IPS-18c (cell line): ENCODE results near the gene ZNF280C.
"Not testable (repeated sequence)": the region's sequence is repeated elsewhere in the genome, so short reads cannot be mapped to it uniquely, and the experiment has no call there.

Source experiments
- H3K4me3 ChIP-seq: 2 replicates; pipeline ENCODE4 v1.7.0; 2013; ENCODE audit warnings: low read depth, mild to moderate bottlenecking, low read length, moderate library complexity; ENCODE audit not compliant: insufficient read depth
- H3K9me3 ChIP-seq: one replicate; pipeline ENCODE4 v1.6.1; 2013; ENCODE audit warnings: mild to moderate bottlenecking, low read length, moderate library complexity; ENCODE audit not compliant: control insufficient read depth, insufficient read depth

ZNF280C gene

GRCh38 chrX:130268449-130269170, at the start of gene ZNF280C:
Gene ZNF280C, minus strand, starts transcription at chrX:130268899. Its CDS starts 8,450 bp downstream, at chrX:130260449.
- Histone ChIP-seq H3K4me3 (peak within 1 kb of the TSS; percentile 64), H3K9me3 (peaks cover 8% of the 10 kb centered on the region)

DNA sequence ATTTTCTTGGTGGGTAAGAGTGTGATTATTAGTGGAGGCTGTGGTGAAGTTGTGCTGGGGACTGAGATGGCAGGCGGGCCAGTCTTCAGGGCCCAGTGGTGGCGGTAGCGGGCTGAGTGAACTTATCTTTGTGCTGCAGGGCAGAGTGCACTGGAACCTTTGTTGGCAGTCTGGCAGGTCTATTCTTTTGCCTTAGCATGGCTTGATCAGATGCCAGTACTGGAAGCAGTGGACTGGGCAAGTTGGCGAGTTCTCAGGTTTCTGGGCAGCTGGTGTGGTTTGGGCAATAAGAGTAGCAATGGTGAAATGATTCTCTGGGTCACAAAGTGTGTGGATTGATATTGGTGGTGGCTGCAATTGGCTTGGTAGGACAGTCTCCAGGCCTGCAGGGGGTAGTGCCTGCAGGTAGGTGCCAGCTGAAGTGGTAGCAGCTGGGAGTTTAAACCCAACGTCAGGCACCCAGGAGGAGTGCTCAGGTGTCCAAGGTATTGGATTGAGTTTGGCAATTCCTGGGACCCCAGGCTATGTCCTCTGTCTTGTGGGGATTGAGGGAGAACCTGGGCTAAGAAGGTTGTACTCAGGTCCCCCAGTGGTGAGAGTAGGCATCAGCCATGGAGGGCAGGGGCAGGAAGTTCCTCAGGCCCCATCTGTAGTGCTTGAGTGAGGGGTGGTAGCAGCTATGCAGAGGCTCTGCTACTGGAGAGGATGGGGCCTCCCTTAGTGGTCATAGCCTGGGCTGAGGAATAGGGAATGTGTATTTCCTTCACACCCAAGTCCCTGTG, 36.1 kb upstream of the ZNF280C start:
- no peak overlapping the region for H3K4me3 ChIP-seq
- no peaks in the 10 kb centered on the region for H3K9me3 ChIP-seq

GRCh38 chrX:130301977-130302376, 33.3 kb upstream of the ZNF280C start:
- Histone ChIP-seq H3K9me3 (peaks cover 5% of the 10 kb centered on the region), H3K4me3 (no peak overlapping the region)

GRCh38 chrX:130301405-130301804, 32.7 kb upstream of the ZNF280C start:
- peaks cover 5% of the 10 kb centered on the region for H3K9me3 ChIP-seq
- no peak overlapping the region for H3K4me3 ChIP-seq

- no peak overlapping the region for H3K4me3 ChIP-seq
- peaks cover 5% of the 10 kb centered on the region for H3K9me3 ChIP-seq
These were observed 31.2 kb upstream of the ZNF280C start for GRCh38 chrX:130300010-130300282.

DNA sequence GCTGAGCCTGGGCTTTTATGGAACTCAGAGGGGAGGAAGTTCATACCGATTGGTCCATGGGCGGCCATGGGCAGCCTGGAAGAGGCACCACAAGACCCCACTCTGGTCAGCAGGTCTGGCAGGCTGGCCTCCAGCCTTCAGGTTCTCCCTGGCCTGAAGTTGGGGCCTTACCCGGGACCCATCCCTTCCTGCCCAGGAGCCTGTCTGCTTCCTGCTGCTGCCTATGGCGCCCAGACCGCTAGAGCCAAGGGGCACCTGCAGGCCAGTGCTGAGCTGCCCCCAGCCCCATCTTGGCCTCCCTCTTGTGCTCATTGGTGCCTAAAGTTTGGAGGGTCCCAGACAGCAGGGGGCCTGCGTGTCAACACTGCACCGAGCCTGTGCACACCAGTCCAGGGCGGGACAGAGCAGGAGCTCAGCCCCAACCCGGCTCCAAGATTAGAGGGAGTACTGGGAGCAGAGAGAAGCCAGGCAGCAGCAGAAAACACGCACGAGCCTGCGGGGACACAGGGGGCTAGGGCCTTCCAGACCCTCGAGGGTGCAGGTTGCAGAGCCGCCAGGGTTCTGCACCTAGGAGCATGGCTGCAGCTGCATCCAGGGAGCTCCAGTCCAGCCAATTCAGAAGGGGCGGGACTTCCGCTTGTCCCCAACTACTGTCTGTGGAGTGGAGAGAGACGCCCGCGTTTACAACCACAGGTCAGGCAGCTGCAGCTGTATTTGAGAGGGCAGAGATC, 30.7 kb upstream of the ZNF280C start:
- peaks cover 5% of the 10 kb centered on the region for H3K9me3 ChIP-seq
- no peak overlapping the region; the same call in 1 of the 2 replicates for H3K4me3 ChIP-seq

DNA sequence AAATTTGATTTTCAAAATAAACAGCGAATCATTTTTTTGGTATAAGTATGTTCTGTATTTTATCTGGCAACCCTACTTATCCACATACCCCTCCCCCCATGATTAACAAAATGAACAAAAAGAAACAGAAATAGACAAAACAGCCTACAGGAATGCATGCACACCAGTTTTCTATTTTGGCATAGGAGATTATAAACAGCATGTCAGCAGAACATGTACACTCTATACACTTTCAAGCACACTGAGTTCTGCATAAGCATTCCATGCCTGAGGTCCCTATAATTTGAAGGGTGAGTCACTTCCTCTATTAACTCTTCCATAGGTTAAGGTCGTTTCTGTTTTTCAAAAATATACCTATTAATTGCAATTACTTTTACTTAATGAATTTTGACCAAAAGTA, 28.0 kb upstream of the ZNF280C start:
- H3K4me3 ChIP-seq = no peak overlapping the region
- peaks cover 5% of the 10 kb centered on the region for H3K9me3 ChIP-seq

GRCh38 chrX:130296297-130296678, 27.6 kb upstream of the ZNF280C start:
- no peak overlapping the region for H3K4me3 ChIP-seq
- H3K9me3 ChIP-seq = peaks cover 5% of the 10 kb centered on the region

DNA sequence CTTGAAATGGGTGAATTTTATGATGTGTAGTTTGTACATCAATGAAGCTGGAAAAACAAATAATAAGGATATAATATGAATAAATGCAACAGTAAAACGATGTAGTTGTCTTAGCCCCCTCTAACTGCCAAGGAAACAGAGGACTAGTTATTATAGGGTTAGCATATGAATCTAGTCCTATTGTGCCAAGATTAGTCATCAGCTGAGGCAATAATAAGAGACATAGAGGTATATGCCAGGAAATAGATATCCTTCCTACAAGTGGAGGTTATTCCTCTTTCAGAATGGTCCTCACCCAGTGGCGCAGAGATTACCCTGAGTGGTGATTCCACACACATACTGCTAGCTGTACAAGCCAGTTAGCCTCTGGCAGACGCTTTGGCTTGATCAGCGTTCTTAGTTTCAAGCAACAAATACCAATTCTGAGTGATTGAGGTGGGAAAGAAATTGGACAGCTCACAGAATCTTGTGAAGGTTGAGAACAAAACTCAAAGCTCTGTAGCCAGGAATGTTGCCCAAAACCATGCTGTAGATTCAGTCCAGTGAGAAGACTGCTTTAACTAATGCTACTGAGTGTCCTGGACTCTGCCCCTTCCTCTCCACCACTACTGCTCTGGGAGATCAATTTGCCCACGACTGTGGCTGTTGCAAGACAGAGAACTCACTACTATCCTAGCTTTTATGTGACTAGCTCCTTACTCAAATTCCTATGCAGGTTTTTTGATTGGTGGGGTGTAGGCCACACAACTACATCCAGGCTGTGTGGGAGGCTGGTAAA, 27.0 kb upstream of the ZNF280C start:
- Histone ChIP-seq H3K9me3 (peaks cover 5% of the 10 kb centered on the region), H3K4me3 (no peak overlapping the region)

DNA sequence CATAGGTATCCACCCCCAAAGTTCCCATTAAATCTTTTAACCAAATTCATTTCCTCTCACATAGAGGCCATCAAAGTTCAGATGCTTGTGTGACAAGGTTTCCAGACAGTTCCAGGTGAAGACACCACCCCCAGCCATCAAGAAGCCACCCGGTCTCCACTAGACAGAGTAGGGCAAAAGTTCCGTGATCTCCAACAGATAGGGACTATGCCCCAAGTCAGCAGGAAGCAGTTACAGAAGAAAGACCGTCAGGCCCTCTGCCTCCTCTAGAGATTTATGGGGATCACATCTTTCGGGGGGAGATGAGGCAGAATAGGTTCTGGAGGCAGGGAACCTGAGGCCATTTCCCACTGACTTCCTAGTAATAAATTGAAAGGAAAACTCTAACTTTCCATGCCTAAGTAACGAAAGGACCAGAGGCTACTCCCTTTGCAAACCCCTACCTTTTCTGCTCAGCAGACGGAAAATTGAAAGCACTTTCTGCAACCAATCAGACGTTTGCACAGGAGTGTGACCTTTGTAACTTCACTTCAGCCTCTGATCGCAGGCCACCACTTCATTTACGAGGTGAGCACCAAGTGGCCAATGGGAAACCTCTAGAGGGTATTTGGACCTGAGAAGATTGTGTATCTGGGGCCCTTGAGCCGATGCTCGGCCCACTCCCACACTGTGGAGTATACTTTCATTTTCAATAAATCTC, 18.5 kb upstream of the ZNF280C start:
- H3K4me3 ChIP-seq = no peak overlapping the region; the same call in 1 of the 2 replicates
- peaks cover 7% of the 10 kb centered on the region for H3K9me3 ChIP-seq

DNA sequence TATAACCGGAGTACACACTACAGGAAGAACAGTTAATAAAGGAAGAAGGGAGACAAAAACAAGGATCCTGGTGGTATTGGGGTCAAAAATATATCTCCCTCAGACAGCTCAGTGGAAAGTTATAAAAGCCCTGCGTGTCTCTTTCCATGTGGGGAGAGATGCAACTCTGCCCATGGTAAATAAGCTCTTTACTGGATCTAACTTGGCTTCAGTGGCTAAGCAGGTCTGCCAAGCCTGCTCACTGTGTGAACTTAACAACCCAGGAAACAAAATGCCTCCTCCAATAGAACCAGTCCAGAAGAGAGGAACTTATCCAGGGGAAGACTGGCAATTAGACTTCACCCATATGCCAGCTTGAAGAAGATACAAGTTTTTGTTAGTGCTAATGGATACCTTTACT, 17.0 kb upstream of the ZNF280C start:
- Histone ChIP-seq H3K4me3 (no peak overlapping the region), H3K9me3 (peaks cover 7% of the 10 kb centered on the region)

DNA sequence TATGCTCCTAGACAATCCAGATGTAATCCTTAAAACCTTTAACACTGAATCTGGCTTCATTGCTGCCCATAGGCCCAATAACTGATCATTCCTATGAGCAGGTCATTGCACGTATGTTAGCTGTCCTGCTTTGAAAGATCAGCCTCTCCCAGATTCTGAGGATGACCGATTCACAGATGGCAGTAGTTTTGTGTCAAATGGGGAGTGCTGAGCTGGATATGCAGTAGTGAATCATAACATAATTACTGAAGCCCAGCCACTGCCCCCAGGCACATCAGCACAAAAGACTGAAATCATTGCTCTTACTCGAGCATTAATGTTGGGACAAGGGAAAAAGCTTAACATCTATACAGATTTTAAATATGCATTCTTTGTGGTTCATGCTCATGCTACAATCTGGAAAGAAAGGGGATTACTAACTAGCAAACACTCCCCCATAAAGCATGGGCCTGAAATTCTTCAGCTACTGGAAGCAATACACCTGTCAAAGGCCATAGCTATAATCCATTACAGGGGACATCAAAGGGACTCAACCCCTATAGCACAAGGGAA, 16.4 kb upstream of the ZNF280C start:
- peaks cover 9% of the 10 kb centered on the region for H3K9me3 ChIP-seq
- no peak overlapping the region for H3K4me3 ChIP-seq

DNA sequence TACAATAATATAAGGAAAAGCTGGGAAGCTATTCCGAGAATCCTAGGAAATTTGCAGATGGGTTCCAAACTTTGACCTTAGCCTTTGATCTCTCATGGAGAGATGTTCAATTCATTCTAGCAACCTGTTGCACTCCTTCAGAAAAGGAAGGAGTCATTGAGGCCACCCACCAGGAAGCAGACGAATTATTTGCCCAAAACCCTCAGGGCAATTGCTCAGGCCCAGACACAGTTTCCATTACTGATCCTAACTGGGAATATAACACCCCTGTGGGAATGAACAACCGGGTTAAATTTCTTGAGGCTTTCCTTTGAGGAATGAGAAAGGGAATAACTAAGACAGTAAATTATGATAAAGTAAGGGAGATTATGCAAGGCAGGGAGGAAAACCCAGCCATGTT, 13.5 kb upstream of the ZNF280C start:
- peaks cover 9% of the 10 kb centered on the region for H3K9me3 ChIP-seq

GRCh38 chrX:130280901-130281300, 12.2 kb upstream of the ZNF280C start:
- H3K4me3 ChIP-seq = no peak overlapping the region
- peaks cover 9% of the 10 kb centered on the region for H3K9me3 ChIP-seq

More for the DNA sequence above, 13.5 kb upstream of the ZNF280C start:
- H3K4me3 ChIP-seq = no peak overlapping the region

- H3K4me3 ChIP-seq, H3K9me3 ChIP-seq: not testable (repeated sequence)
These were observed 3.6 kb upstream of the ZNF280C start for GRCh38 chrX:130272253-130272652.

DNA sequence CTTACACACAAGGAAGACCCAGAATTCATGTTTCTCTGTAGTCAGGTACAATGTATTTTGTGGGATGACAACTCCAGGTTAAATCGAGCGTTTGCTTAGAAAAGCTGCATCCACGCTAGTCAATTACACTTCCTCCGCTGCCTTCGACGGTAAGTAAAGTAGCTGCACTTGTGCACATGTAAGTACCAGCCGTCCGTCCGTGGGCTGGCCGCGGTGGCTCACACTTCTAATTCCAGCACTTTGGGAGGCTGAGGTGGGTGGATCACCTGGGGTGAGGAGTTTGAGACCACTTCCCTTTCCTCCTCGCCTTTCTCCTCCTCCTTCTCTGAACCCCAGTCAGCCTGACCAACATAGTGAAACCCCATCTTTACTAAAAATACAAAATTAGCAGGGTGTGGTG, 692 bp upstream of the ZNF280C start:
- not testable (repeated sequence) for H3K9me3 ChIP-seq, H3K4me3 ChIP-seq
